Measurements from ENCODE around the gene SCRN1. TPM values are rescaled to one million over a fixed set of nuclear protein-coding genes. Genes with fewer than 3 reads are reported as not detected.

SCRN1 gene
- total RNA-seq, 1 experiment from 2014 or later: 37.9 TPM

DNA sequence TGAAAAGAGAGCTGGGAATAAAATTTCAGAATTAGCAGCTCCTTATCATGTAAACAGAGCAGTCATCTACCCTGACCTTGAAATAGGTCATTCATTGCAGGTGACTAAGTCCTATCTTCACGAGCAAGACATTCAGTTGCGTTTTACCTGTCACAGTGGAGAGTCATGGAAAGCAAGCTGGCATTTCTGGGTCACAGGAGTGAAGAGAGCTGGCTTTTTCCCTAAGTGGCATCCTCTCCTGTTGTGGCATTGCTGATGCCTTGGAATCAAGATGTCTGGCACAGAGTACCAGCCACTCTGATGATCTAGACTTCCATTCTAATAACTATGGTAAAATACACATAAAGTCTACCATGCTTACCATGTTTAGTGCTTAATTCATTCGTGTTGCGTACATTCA lies 70.8 kb downstream of the SCRN1 start:
- Histone ChIP-seq H3K79me2 (ENCODE audit: low read length) (no peaks in the 10 kb centered on the region), H3K9ac (ENCODE audit: low read length) (no peak overlapping the region), H3K27ac (ENCODE audit: low read length) (no peak overlapping the region), H3K36me3 (ENCODE audit: low read depth, low read length) (no peaks in the 10 kb centered on the region; the same call in 1 of the 2 replicates), H2AFZ (ENCODE audit: low read length) (no peak overlapping the region), H3K4me3 (ENCODE audit: low read length) (no peak overlapping the region), H3K4me1 (ENCODE audit: insufficient read depth, low read length) (no peaks in the 10 kb centered on the region), H4K20me1 (ENCODE audit: low read length) (no peaks in the 10 kb centered on the region), H3K27me3 (ENCODE audit: low read length) (no peaks in the 10 kb centered on the region), H3F3A (ENCODE audit: low read length, unreplicated experiment) (no peaks in the 10 kb centered on the region), H3K9me3 (ENCODE audit: low read length) (no peaks in the 10 kb centered on the region), H3K9me2 (replicated peaks; ENCODE audit: low read length) (no peaks in the 10 kb centered on the region), H3K4me2 (ENCODE audit: low read length) (no peak overlapping the region)
- CTCF ChIA-PET: no interaction called here
- no TSS peak for BruUV-seq (replicated peaks)
- intact Hi-C loops (cut with micrococcal nuclease): no loop called here
- ATAC-seq: no peak
- DNase-seq: no peak
- TF ChIP-seq EZH2phosphoT487 (IDR thresholded peaks at IDR 0.05; ENCODE audit: borderline replicate concordance, low read length): no peak
- TF ChIP-seq EZH2 (IDR thresholded peaks at IDR 0.05; ENCODE audit: low read length, unreplicated experiment): no peak
- TF ChIP-seq, protein P1, sequence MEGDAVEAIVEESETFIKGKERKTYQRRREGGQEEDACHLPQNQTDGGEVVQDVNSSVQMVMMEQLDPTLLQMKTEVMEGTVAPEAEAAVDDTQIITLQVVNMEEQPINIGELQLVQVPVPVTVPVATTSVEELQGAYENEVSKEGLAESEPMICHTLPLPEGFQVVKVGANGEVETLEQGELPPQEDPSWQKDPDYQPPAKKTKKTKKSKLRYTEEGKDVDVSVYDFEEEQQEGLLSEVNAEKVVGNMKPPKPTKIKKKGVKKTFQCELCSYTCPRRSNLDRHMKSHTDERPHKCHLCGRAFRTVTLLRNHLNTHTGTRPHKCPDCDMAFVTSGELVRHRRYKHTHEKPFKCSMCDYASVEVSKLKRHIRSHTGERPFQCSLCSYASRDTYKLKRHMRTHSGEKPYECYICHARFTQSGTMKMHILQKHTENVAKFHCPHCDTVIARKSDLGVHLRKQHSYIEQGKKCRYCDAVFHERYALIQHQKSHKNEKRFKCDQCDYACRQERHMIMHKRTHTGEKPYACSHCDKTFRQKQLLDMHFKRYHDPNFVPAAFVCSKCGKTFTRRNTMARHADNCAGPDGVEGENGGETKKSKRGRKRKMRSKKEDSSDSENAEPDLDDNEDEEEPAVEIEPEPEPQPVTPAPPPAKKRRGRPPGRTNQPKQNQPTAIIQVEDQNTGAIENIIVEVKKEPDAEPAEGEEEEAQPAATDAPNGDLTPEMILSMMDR (conservative IDR thresholded peaks at IDR 0.05; ENCODE audit: low read depth, low read length): no peak
- POLR2A ChIA-PET (ENCODE audit: unreplicated experiment): interaction anchor here (0.7 kb wide), 1 partner anchor 101 kb away, joined by 3 read pairs; no protein-coding TSS in a partner anchor

DNA sequence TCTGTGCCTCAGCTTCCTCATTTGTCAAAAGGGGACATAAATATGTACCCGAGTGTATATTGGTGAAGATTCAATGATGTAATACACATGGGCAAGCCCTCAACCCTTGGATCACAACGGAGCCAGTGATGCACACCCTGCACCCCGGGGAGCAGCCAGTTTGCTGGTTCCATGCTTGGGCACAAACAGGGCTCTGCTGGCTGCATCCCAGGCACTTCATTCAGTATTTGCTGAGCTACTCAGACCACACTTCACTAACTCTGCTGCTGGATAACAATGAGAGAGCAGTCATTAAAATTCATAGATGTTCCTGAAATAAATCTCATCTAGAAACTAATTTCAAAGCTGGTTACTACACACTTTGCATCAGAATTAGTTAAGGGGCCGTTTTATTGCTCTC lies 72.0 kb downstream of the SCRN1 start:
- ATAC-seq (no peak), DNase-seq (no peak)
- CTCF ChIA-PET: interaction anchor here (0.8 kb wide), 1 partner anchor 728 kb away, joined by 3 read pairs; no protein-coding TSS in a partner anchor
- Histone ChIP-seq H3K27me3 (ENCODE audit: low read length) (no peaks in the 10 kb centered on the region), H4K20me1 (ENCODE audit: low read length) (no peaks in the 10 kb centered on the region), H3K27ac (ENCODE audit: low read length) (no peak overlapping the region), H3K36me3 (ENCODE audit: low read depth, low read length) (no peaks in the 10 kb centered on the region; the same call in 1 of the 2 replicates), H3F3A (ENCODE audit: low read length, unreplicated experiment) (no peaks in the 10 kb centered on the region), H3K4me3 (ENCODE audit: low read length) (no peak overlapping the region), H3K79me2 (ENCODE audit: low read length) (no peaks in the 10 kb centered on the region), H3K9me3 (ENCODE audit: low read length) (no peaks in the 10 kb centered on the region), H2AFZ (ENCODE audit: low read length) (no peak overlapping the region), H3K9me2 (replicated peaks; ENCODE audit: low read length) (no peaks in the 10 kb centered on the region), H3K4me2 (ENCODE audit: low read length) (no peak overlapping the region), H3K4me1 (ENCODE audit: insufficient read depth, low read length) (no peaks in the 10 kb centered on the region), H3K9ac (ENCODE audit: low read length) (no peak overlapping the region)
- BruUV-seq (replicated peaks): no TSS peak
- POLR2A ChIA-PET (ENCODE audit: unreplicated experiment): no interaction called here
- intact Hi-C loops (cut with micrococcal nuclease): no loop called here
- no peak for TF ChIP-seq EZH2 (IDR thresholded peaks at IDR 0.05; ENCODE audit: low read length, unreplicated experiment)
- TF ChIP-seq EZH2phosphoT487 (IDR thresholded peaks at IDR 0.05; ENCODE audit: borderline replicate concordance, low read length): no peak
- TF ChIP-seq, protein P1 (conservative IDR thresholded peaks at IDR 0.05; ENCODE audit: low read depth, low read length): no peak

DNA sequence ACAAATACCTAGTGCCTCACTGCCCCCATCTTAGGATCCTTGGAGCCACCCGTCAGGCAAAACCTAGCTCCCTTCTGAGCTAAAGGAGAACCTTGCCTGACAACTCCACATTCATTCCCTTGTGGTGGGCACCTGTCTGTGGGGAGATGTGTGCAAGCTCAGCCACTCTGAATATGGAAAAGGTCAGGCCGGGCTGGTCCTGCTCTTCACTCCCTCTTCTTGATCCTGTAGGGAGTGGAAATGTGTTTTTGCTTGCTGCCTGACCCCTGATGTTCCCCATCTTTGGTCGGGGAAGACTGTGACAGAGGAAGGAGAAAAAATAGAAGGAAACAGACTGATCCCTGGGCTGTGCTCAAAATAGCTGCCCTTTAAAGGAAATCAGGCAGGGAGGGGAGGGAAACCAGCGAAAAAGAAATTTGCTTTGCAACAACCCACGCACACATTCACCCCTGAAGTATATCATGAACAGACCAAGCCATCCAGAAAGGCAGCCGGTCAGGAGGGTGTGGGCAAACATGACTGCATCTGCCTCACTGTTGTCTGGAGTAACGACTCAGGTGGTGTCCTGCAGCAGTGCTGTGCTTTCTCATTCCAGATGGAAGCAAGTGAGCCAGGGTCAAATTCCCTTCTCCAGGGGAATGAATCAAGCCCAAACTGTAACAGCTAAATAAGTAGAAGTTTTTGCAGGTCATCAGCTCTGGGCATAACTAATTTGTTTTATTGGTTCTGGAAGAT lies 74.0 kb downstream of the SCRN1 start:
- intact Hi-C loops (cut with micrococcal nuclease): no loop called here
- Histone ChIP-seq H2AFZ (ENCODE audit: low read length) (no peak overlapping the region), H3K4me2 (ENCODE audit: low read length) (no peak overlapping the region), H4K20me1 (ENCODE audit: low read length) (no peaks in the 10 kb centered on the region), H3K4me1 (ENCODE audit: insufficient read depth, low read length) (no peaks in the 10 kb centered on the region), H3K9ac (ENCODE audit: low read length) (no peak overlapping the region), H3K9me3 (ENCODE audit: low read length) (no peaks in the 10 kb centered on the region), H3K79me2 (ENCODE audit: low read length) (no peaks in the 10 kb centered on the region), H3K27ac (ENCODE audit: low read length) (no peak overlapping the region), H3K36me3 (ENCODE audit: low read depth, low read length) (no peaks in the 10 kb centered on the region; the same call in 1 of the 2 replicates), H3F3A (ENCODE audit: low read length, unreplicated experiment) (no peaks in the 10 kb centered on the region), H3K4me3 (ENCODE audit: low read length) (no peak overlapping the region), H3K9me2 (replicated peaks; ENCODE audit: low read length) (no peaks in the 10 kb centered on the region), H3K27me3 (ENCODE audit: low read length) (no peaks in the 10 kb centered on the region)
- TF ChIP-seq, protein P1 (conservative IDR thresholded peaks at IDR 0.05; ENCODE audit: low read depth, low read length): no peak
- no peak for TF ChIP-seq EZH2 (IDR thresholded peaks at IDR 0.05; ENCODE audit: low read length, unreplicated experiment)
- TF ChIP-seq EZH2phosphoT487 (IDR thresholded peaks at IDR 0.05; ENCODE audit: borderline replicate concordance, low read length): no peak
- no TSS peak for BruUV-seq (replicated peaks)
- no peak for DNase-seq
- CTCF ChIA-PET: no interaction called here
- POLR2A ChIA-PET (ENCODE audit: unreplicated experiment): no interaction called here
- no peak for ATAC-seq
